HG02884 (cell line): ENCODE data around the gene SKI.

Source experiments
- ATAC-seq: cut with Tn5 transposase; IDR thresholded peaks from one replicate; pipeline ENCODE4 v1.9.1; 2021; ENCODE audit warnings: mild to moderate bottlenecking, moderate library complexity; ENCODE audit not compliant: unreplicated experiment

Gene SKI

DNA sequence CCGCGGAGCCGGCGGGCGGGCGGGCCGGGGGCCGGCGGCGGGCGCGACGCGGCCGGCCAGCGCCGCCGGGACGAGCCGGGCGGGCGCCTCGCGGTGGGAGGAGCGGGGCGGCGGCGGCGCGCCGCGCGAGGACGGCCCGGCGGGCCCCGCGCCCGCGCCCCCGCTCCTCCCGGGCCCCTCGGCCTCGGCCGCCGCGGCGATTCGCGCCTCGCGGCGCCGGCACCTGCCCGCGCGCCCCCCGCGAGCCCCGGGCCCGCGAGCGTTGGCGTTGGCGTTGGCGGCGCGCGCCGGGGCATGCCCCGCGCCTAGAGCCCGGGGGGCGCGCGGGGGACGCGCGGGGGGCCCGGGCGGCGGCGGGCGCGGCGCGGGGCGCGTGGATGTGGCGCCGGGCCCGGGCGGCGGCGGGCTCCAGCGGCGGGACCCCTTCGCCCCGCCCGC, at the start of gene SKI:
SKI (plus strand) TSS at position 163 of the 438 bp plus-strand sequence. CDS start 448 bp downstream, outside the sequence.
- ATAC-seq, result no peak

DNA sequence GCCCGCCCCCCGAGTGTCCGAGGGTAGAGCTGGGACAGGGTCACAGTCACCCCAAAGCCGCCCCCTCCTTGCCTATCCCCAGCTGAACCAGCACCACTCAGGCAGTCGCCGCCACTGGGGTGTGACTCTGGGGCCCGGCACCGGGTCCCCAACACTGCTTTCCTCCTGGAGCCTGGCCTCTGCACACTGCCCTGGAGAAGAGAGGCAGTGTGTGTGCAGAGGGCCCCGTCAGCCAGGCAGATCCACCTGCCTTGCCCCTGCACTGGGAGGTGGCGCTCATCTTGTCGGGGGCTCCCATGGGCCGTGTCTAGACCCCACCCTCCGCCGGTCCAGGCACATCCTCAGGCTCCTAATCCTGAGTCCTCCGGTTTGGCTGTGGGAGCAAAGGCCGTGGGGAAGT, 49.2 kb upstream of the SKI start:
- ATAC-seq, result no peak

DNA sequence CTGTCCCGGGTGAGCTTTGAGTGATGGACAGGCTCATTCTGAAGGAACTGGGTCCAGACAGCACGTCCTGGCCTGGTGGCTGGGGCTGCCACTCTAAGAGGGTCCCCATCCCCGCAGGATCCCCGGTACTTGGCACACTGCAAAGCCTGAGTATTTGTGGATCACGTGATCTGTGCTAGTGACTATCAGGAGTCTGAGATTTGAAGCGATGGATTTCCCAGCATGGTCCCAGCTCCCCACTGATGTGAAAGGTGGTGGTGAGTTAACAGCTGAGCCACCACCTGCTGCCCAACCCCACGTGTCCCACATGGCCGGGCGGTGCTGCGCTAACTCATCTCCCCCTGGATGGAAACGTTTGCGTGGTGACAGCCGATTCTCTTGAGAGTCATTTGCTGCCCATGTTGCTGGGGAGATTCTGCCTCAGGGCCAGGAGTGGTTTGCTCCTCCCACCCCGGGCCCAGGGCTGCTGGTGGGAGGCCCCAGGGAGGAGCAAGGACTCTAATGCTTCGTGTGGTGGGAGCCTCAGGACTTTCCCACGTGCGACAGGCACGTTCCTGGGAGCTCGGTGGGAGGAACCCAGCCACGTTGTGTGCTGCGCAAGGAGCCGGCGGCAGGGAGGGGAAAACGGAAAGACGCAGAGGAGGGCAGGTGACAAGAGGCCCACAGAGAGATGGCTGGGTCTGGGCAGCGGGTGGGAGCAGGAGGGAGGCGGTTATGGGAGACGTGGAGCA, 48.7 kb upstream of the SKI start:
- no peak for ATAC-seq

DNA sequence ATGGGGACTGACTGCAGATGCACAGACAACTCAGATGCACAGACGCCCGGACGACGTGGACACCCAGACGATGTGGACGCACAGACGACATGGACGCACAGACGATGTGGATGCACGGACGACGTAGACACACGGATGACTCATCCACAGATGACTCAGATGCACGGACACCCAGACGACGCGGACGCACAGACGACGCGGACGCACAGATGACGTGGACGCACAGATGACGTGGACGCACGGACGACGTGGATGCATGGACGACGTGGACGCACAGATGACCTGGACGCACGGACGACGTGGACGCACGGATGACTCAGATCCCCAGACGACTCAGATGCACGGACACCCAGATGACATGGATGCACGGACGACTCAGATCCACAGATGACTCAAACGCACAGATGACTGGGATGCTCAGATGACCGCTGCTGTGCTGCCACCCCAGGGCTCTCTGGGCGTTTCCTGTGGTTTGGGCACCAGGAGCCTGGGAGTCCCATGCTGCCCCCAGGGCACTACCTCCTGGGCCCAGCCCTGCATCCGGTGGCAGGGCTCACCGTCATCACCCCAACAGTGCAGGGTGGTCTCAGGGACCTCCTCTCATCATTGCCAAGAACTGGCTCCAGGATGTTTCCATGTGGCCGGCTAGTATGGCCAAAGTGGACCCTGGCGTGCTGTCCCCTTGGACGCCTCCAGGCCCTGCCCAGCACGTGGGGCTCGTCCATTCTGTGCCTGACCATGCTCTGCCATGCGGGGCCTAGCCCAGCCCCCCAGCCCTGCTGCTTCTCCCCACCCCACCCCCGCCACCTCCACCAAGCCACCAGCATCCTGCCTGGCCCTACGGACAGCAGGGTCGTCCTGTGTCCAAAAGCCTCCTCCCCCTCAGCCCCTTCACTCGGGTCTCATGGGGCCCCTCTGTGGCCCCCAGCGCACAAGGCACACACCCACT, 47.5 kb upstream of the SKI start:
- ATAC-seq, result no peak

DNA sequence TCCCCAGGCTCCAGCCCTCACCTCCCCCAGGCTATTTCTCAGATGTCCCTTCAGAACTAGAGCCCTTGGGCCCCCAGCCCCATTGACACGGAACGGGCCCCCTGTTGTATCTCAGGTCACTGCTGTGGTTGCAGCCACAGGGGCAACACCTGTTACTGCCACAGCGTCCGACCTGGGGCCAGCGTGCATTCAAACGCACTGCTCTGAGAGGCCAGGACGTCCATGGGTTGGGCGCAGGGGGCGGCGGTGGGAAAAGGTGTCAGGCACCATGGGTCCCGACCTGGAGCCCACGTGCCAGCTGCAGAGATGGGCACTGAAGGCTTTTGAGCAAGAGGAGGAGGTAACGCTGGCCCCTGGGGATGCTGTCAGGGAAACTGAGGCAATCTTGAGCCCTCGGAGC, 46.8 kb upstream of the SKI start:
- ATAC-seq, result no peak

DNA sequence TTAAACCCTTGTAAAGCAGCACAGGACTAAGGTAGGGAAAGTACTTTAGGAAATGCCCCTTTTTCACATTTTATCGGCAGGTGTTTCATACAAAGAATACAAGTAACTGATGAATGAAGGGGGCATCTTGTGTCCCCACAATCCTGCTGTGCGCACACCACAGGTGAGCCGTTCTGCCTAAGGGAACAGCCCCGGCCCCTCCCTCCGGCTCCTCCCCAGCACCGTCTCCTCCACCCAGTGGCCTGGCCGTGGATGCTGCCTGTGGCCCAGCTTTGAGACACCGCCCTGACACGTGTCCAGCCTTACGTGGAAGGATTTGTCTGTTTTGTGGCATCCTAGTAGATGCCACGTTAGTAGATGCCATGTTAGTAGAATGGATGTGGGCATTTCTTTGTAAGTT, 46.4 kb upstream of the SKI start:
- no peak for ATAC-seq

DNA sequence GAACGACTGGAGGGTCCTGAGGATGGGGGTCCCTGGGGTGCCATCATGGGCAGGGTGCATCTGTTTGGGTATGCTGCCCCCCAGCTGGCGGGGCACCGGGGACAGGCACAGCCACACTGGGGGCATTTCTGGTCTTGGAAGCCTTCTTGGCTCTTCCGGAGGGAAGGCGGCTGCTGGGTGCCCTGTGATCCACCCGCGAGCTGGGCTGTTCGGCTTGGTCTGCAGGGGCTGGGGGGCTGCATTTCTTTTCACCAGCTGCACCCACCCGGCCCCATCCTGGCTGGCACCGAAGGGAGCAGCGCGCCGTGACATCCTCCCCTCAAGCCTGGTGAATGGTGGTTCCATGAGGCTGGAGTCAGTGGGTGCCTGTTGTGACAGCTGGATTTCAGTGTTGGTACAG, 45.7 kb upstream of the SKI start:
- ATAC-seq, result no peak

DNA sequence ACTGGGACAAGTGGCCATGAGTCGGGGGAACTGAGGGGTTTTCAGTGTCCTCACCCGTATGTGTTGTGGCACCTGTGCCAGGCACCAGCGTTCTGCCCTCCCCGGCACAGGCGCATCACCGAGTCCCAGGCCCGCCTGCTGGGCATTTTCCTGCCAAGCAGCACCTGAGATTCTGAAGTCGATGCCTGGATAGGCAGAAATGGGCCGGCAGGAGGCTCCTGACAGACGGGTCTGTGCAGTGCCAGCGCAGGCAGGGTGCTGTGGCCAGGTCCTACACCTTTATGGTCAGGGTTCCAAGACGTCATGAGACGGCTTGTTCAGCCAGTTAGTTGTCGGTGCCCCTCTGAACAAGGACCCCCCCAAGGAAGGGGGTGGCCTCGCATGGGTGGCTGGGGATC, 44.2 kb upstream of the SKI start:
- ATAC-seq, result no peak

DNA sequence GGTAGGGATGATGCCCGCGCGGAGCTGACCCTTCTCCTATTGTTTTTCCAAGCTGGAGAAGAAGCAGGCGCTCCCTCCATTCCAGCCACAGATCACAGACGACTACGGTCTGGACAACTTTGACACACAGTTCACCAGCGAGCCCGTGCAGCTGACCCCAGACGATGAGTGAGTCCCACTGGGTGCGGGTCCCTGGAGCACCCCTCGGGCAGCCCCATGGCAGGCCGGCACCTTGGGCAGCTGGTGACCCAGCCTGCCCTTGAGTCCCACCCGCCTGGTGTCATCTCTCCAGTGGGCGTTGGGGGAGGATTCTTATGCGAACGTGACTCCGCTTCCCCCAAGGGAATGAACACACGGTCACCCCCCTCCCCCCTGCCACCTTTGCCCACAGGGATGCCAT, 43.6 kb upstream of the SKI start:
- ATAC-seq, result no peak

DNA sequence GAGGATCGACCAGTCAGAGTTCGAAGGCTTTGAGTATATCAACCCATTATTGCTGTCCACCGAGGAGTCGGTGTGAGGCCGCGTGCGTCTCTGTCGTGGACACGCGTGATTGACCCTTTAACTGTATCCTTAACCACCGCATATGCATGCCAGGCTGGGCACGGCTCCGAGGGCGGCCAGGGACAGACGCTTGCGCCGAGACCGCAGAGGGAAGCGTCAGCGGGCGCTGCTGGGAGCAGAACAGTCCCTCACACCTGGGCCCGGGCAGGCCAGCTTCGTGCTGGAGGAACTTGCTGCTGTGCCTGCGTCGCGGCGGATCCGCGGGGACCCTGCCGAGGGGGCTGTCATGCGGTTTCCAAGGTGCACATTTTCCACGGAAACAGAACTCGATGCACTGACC, 43.2 kb upstream of the SKI start:
- ATAC-seq, result no peak

DNA sequence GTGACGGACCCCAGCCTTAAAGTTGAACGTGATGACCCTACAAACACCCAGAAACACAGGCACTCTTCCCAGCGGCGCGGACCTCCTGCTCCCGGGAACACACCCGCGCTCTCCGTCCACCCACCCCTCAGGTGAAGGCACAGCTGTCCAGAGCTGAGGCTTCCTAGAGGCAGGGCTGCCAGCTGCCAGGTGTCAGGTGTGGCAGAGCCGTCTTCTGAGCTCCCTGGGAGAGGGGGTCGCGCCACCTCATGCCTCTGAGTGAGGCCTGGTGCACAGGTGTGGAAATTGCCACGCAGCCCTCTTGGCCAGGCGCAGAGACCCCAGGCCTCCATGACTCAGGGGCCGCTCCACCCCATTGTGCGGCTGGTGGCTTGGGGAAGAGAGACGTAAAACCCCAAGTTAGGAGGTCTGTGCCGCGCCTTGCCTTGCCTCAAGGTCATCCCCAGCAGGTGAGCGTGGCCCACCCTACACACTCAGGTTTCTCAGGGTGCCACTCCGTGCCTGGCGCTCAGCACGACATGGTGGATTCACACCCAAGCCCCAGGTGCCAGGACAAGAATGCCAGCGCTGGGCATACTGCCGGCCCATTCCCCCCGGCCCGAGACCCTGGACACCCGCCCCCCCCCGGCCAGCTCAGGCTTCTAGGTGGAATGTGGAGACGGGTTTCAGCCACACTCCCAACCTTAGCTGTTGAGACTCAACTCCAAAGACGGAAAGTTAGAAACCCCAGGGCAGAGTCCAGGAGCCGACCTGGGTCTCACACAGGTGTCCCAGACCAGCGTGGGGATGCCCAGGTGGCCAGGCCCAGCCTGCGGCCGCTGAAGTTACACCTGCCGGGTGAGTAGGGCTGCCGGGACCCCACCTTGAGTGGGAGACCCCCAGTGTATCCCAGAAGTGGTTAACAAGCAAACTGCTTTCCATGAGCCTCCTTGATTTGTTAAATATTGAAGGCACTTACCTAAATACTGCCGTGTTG, 42.0 kb upstream of the SKI start:
- no peak for ATAC-seq

DNA sequence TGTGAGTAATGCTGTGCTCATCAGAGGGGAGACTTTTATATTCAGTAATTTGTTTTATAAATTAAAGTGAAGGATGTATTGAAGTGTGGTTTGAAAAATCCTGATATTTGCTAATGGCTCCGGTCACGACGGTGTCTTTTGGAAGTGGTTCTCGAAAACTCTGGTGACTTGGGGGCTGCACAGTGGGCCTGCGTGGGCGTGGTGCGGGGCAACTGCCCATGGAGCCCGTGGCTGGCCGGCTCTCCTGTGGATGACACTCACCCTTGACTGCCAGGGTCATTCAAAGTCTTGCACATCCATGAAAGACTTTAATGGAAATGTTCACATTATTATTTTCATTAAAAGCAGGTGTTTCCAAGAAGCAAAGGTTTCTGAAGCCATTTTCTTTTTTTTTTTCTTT, 41.2 kb upstream of the SKI start:
- no peak for ATAC-seq

DNA sequence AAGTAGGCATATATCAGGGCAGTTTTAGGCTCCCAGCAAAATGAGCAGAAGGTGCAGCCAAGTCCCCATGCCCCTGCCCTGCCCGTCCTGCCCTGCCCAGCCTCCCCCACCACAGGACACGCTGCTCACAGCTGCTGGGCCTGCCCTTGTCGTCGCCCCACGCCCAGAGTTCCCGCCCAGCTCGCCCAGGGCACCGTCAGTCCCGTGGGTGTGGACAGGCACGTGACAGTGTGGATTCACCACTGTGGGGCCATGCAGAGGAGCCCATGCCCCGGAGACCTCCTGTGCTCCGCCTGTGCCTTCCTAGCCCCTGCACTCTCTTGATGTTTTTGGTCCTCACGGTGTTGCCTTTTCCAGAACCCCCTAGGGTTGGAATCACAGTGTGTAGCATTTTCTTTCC, 40.5 kb upstream of the SKI start:
- no peak for ATAC-seq

DNA sequence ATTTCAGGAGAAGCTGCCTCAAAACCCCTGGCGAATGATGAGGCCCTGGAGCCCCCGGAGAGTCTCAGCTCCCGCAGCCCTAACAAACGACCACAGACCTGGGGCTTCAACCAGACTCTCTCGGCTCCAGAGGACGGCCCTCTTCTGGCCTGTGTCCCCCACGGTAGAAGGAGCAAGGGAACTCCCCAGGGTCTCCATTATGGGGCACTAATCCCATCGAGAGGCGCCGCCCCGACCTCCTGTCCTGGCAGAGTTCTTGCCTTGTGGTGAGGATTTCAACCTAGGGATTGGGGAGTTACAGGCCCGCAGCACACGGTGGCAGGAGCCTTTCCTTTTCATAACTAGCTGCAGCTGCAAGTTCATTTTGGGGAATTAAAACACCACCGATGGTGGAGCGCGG, 39.8 kb upstream of the SKI start:
- no peak for ATAC-seq

DNA sequence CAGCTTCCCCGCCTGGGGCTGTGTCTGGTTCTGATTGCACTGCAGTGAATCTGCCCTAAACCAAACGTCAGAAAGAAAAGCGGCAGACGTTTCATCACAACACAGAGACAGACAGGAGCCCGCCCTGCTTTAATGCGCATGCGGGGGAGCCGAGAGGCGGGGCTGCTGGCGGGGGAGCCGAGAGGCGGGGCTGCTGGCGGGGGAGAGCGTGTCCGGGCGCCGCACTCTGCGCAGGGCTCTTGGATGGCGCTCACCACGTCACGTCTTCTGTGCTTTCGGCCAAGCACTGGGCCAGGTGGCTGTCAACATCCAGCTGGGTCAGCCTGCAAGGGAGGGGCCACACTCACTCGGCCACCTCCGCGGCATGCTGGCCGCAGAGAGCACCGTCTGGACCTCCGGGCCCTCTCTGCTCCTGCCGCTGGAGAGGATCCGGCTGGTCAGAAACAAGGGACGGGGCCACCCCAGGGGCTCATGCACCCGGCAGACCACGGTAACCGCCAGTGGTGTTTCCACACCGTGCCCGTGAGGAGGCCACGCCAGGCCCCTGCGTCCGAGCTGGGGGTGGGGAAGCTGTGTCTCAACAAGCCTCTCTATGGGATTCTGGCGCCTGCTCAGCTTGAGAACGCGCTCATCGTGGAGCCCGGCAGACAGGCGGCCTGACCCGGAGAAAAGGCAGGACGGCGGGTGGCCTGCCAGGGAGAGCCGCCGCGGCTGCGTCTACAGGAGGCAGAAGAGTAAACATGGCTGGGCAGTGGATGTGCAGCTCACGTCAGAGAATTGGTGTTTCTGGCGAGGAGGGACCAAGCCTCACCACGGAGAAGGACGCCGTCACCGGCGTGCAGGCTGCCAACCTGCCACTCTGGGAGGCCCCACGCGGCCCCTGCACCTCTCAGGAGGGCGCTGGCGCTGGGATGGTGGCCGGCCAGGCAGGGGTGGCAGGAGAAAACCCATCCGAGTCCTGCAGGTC, 38.4 kb upstream of the SKI start:
- ATAC-seq, result peak; percentile 69

DNA sequence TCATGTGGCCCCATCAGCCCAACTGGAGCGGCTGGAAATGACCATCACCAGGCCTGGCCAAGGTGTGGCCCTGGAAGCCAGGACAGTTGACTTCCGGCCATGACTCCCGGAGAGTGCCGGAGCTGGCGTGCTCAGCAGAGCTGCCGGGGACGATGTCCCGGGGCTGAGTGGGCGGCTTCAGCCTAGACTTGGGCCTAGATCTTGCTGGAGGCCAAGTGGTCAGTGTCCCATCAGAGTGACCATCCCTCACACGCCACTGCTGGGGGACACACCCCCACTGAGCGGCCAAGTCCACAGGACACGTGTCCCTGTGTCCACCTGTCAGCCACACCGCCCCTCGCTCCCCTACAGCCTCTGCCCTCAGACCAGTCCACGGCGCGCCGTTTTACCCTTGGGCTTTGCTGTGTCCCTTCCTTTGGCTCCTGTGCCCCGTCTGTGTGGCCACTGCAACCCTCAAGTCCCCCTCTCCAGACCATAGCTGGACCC, 37.6 kb upstream of the SKI start:
- no peak for ATAC-seq

DNA sequence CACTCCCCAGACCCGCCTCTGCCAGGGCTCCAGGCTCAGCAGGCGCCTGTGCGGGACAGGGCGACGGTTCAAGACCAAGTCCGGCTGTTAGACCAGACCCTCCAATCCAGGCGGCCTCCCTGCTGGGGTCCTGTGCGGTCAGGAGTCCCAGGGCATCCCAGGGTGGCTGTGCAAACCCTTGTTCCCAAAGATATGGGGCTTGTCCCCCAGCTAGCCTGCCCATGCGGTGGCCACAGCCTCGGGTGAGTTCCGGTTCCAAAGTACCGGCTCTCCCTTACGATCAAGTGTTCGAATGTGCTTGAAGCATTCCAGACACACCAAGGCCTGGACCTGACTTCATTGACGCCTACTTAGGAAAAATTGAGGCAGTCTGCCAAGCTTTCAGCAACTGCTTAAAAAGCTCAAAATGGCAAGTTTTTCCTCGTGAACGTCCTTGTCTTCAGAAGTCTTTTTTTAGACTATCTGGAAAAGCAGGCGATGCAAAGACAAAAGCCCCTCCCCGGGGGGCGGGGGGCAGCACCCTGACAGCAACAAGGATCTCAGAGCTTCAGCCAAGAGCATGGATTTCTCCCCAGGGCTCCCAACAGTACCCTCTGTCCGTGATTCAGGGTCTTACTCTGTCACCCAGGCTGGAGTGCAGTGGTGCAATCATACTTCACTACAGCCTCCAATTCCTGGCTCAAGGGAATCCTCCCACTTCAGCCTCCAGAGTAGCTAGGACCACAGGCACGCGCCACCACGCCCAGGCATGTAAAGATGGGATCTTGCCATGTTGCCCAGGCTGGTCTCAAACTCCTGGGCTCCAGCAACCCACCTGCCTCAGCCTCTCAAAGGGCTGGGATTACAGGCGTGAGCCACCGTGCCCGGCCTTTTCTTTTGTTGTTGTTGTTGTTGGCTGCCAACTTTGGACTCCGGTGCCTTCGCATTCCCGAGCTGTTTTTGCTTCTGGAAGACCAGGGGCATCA, 35.8 kb upstream of the SKI start:
- ATAC-seq, result no peak

DNA sequence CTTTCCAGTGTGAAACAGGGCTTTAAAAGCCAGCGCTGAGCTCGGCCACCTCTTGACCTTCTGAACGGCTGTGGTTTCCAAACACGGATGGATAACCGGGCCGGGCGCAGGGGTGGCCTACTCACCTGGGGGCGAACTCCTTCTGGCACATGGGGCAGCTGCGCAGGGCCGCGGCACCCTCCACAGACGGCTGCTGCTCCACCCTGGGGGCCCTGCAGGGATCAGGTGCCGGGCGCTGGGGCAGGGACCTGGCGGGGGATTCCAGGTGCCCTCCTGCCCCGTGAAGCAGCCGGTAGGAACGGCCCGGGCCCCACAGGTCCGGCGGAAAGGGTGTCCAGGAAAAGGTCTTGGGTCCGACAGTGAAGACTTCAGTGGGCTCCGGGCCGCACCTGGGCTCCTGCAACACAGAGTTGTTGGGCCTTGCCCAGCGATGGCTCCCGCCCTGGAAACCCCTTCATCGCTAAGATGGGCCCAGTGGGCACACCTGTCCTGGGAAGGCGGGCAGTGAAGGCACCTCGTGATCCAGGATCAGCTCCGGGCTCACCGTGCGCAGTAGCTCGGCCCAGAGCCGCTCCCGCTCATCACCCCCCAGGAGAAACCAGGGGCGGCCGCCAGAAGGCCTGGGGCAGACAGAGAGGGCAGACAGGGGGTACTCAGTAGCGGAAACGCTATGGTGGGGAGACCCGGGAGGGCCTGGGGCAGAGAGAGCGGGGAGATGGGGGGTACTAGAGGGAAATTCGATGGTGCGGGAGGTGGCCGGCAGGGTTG, 34.4 kb upstream of the SKI start:
- ATAC-seq, result no peak
